ENCODE results near the gene SNRPD1.
A peak's percentile ranks its signal among the peaks of the same experiment; 100 is the strongest.
"Not testable (repeated sequence)": the region's sequence is repeated elsewhere in the genome, so short reads cannot be mapped to it uniquely, and the experiment has no call there.

SNRPD1 gene

DNA sequence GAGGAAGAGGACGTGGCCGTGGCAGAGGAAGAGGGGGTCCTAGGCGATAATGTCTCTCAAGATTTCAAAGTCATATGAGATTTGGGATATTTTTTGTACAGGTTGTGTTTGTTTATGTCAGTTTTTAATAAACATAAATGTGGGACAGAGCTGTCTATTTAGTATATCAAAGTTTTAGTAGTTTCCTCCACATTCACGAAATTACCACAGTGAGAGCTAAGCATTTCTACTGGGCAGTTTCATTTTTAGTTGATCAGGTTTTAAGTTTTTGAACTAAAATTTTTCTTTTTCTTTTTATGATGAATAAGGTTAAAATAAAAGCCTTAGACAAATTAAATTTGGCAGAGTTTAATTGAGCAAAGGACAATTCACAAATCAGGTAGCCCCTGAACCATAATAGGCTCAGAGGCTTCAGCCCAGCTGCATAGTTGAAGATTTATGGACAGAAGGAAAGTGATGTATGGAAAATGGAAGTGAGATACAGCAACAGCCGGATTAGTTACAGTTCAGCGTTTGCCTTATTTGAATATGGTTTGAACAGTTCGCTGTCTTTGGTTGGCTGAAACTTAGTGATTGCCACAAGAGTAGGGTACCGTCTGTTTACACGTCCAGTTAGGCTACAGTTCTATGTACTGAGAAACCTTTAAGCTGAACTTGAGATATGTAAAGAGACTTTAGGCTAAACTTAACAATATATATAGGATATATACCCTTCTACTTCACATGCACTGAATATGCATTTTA is 17.1 kb downstream of the SNRPD1 start:
- FAIRE-seq = peak; percentile 38
- no peak for DNase-seq (ENCODE audit: insufficient read length, low spot score)

DNA sequence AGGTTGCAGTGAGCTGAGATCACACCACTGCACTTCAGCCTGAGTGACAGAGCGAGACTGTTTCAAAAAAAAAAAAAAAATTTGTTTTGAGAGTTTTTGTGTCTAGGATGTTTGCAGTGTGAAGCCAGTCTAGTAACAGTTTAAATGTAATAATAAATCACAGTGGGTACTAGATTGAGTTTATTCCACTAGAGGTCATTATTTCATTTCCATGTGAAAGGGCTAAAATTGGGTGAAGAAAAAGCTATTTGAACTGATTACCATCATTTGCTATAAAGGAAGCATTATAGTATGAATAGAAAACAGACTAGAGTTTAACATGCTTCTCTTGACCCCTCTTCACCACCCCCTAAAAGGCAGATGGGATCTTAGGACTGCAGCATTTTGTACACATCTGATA is 20.3 kb downstream of the SNRPD1 start:
- FAIRE-seq (no peak), DNase-seq (ENCODE audit: insufficient read length, low spot score) (no peak)
- TF ChIP-seq, protein P1, sequence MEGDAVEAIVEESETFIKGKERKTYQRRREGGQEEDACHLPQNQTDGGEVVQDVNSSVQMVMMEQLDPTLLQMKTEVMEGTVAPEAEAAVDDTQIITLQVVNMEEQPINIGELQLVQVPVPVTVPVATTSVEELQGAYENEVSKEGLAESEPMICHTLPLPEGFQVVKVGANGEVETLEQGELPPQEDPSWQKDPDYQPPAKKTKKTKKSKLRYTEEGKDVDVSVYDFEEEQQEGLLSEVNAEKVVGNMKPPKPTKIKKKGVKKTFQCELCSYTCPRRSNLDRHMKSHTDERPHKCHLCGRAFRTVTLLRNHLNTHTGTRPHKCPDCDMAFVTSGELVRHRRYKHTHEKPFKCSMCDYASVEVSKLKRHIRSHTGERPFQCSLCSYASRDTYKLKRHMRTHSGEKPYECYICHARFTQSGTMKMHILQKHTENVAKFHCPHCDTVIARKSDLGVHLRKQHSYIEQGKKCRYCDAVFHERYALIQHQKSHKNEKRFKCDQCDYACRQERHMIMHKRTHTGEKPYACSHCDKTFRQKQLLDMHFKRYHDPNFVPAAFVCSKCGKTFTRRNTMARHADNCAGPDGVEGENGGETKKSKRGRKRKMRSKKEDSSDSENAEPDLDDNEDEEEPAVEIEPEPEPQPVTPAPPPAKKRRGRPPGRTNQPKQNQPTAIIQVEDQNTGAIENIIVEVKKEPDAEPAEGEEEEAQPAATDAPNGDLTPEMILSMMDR (IDR thresholded peaks at IDR 0.05; ENCODE audit: insufficient read depth, missing control alignments) = no peak

More for the DNA sequence above, 17.1 kb downstream of the SNRPD1 start:
- TF ChIP-seq, protein P1 (IDR thresholded peaks at IDR 0.05; ENCODE audit: insufficient read depth, missing control alignments) = no peak

DNA sequence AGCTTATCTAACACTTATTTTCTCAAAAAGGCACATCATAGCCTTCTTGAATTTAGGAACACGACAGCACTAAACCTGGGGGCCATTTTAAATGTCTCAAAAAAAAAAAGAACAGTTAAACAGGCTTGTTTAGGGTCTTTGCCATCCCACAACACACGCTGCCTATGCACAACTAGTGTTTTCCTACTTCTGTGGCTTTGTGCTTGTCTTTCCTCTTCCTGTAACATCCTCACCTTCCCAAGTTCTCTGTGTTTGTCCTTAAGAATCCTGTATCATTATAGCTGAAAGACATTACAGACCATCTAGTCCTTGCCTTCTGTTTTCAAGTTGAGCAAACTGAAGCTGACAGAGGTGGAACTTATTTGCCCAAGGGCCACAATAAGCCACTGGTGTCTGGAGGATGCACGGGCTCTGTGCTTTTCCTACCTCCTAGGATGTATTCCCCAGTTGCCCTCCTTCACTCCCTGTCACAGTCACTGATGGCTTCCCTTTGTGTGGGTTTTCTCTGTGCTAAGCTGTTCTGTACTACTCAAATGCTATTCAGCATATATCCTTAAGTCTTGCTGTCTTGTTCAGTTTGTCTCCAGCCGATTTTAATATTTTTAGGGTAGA is 22.6 kb downstream of the SNRPD1 start:
- DNase-seq (ENCODE audit: insufficient read length, low spot score) = no peak
- no peak for FAIRE-seq
- TF ChIP-seq, protein P1 (IDR thresholded peaks at IDR 0.05; ENCODE audit: insufficient read depth, missing control alignments) = no peak

DNA sequence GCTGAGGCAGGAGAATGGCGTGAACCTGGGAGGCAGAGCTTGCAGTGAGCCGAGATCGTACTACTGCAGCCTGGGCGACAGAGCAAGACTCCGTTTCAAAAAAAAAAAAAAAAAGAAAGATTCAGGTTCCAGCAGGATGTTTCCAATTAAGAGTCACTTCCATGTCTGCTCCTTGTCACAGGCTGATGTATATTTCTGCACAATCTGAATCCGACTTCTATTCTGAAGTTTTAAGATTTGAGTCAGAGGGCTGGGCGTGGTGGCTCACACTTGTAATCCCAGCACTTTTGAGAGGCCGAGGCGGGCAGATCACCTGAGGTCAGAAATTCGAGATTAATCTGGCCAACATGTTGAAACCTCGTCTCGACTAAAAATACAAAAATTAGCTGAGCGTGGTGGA is 24.7 kb downstream of the SNRPD1 start:
- DNase-seq (ENCODE audit: insufficient read length, low spot score) (no peak), FAIRE-seq (no peak)
- TF ChIP-seq, protein P1 (IDR thresholded peaks at IDR 0.05; ENCODE audit: insufficient read depth, missing control alignments) = no peak

DNA sequence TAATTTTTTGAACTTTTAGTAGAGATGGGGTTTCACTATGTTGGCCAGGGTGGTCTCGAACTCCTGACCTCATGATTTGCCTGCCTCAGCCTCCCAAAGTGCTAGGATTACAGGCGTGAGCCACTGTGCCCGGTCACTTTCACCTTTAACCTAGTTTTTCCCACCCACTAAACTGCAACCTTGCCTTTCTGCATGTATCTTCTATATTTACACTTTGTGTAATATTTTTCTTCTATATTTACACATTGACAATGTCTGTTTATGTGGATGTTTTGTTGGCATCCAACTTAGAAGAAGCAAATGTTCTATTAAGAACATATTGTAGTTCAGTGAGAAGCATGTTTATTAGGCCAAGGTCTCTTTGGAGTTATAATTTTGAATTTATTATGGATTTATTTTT is 26.7 kb downstream of the SNRPD1 start:
- FAIRE-seq (no peak), DNase-seq (ENCODE audit: insufficient read length, low spot score) (no peak)
- TF ChIP-seq, protein P1 (IDR thresholded peaks at IDR 0.05; ENCODE audit: insufficient read depth, missing control alignments) = no peak

DNA sequence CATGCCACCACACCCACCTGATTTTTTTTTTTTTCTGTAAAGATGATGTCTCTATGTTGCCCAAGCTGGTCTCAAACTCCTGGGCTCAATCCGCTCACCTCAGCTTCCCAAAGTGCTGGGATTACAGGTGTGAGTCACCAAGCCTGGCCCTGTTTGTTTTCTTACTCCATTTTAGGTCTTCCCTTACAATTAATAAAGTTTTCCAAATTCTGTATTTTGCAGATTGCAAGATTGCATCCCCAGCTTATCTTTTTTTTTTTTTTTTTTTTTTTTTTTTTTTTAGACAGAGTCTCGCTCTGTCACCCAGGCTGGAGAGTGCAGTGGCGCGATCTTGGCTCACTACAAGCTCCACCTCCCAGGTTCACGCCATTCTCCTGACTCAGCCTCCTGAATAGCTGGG is 28.3 kb downstream of the SNRPD1 start:
- not testable (repeated sequence) for FAIRE-seq

DNA sequence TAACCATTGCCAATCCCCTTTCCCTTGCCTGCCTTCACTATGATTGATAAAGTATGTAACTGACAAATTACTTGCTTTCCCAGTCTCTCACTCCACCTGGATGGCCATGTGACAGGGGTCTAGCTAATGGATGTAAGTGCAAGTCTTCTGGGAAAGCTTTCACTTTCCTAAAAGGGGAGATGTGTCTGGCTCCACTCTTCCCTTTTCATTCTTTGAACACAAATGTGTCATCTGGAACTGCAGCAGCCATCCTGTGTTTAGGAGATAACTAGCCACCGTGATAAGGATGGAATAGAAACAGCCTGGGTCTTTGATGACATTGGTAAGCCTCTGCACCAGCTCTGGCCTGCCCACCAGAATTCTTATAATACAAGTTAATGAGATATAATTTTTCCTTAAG is 38.2 kb downstream of the SNRPD1 start:
- DNase-seq (ENCODE audit: insufficient read length, low spot score) (no peak), FAIRE-seq (no peak)
- TF ChIP-seq, protein P1 (IDR thresholded peaks at IDR 0.05; ENCODE audit: insufficient read depth, missing control alignments) = no peak

More for the DNA sequence above, 28.3 kb downstream of the SNRPD1 start:
- not testable (repeated sequence) for DNase-seq (ENCODE audit: insufficient read length, low spot score)

Measured in D721Med (cell line).